ENCODE measurements around the gene SEC63. TPM values are rescaled to one million over a fixed set of nuclear protein-coding genes. Genes with fewer than 3 reads are reported as not detected.
"Not testable (repeated sequence)": the region's sequence is repeated elsewhere in the genome, so short reads cannot be mapped to it uniquely, and the experiment has no call there.

Gene SEC63
- polyA plus RNA-seq (2012; ENCODE audit: low read depth, missing spikeins) = 23.2 TPM

GRCh38 chr6:107957909-107958688 lies at the start of gene SEC63:
Gene SEC63, minus strand, starts transcription at chr6:107958208. Its CDS starts 199 bp downstream, at chr6:107958009.
- FAIRE-seq (peak; percentile 92), DNase-seq (ENCODE audit: insufficient read length, low spot score) (peak; percentile 93)
- no peak for TF ChIP-seq PAX5 (IDR thresholded peaks at IDR 0.05; ENCODE audit: insufficient read depth, low read length, severe bottlenecking)
- TF ChIP-seq POU2F2 (IDR thresholded peaks at IDR 0.05; ENCODE audit: low read depth, low read length) = no peak
- no peak for TF ChIP-seq SPI1 (IDR thresholded peaks at IDR 0.05; ENCODE audit: low read depth, low read length)
- TF ChIP-seq POLR2AphosphoS5 (IDR thresholded peaks at IDR 0.05; ENCODE audit: low read depth, low read length) = peak; percentile 76
- TF ChIP-seq POLR2A (IDR thresholded peaks at IDR 0.05; ENCODE audit: low read depth, low read length) = peak; percentile 84
- peak; percentile 71 for TF ChIP-seq TAF1 (IDR thresholded peaks at IDR 0.05; ENCODE audit: low read depth, low read length)

GRCh38 chr6:108005961-108006360 lies 48.0 kb upstream of the SEC63 start:
- no peak for DNase-seq (ENCODE audit: insufficient read length, low spot score)
- TF ChIP-seq POU2F2 (IDR thresholded peaks at IDR 0.05; ENCODE audit: low read depth, low read length) (no peak), TAF1 (IDR thresholded peaks at IDR 0.05; ENCODE audit: low read depth, low read length) (no peak), SPI1 (IDR thresholded peaks at IDR 0.05; ENCODE audit: low read depth, low read length) (no peak), POLR2A (IDR thresholded peaks at IDR 0.05; ENCODE audit: low read depth, low read length) (no peak), POLR2AphosphoS5 (IDR thresholded peaks at IDR 0.05; ENCODE audit: low read depth, low read length) (no peak), PAX5 (IDR thresholded peaks at IDR 0.05; ENCODE audit: insufficient read depth, low read length, severe bottlenecking) (no peak)
- no peak for FAIRE-seq

- TF ChIP-seq POLR2AphosphoS5 (IDR thresholded peaks at IDR 0.05; ENCODE audit: low read depth, low read length) = no peak
- no peak for TF ChIP-seq POLR2A (IDR thresholded peaks at IDR 0.05; ENCODE audit: low read depth, low read length)
- no peak for TF ChIP-seq PAX5 (IDR thresholded peaks at IDR 0.05; ENCODE audit: insufficient read depth, low read length, severe bottlenecking)
- no peak for TF ChIP-seq SPI1 (IDR thresholded peaks at IDR 0.05; ENCODE audit: low read depth, low read length)
- no peak for TF ChIP-seq TAF1 (IDR thresholded peaks at IDR 0.05; ENCODE audit: low read depth, low read length)
- TF ChIP-seq POU2F2 (IDR thresholded peaks at IDR 0.05; ENCODE audit: low read depth, low read length) = no peak
- FAIRE-seq (no peak), DNase-seq (ENCODE audit: insufficient read length, low spot score) (no peak)
Observed at GRCh38 chr6:108004861-108005260, 46.9 kb upstream of the SEC63 start.

- no peak for DNase-seq (ENCODE audit: insufficient read length, low spot score)
- no peak for FAIRE-seq
- TF ChIP-seq POLR2A (IDR thresholded peaks at IDR 0.05; ENCODE audit: low read depth, low read length) = no peak
- no peak for TF ChIP-seq SPI1 (IDR thresholded peaks at IDR 0.05; ENCODE audit: low read depth, low read length)
- TF ChIP-seq TAF1 (IDR thresholded peaks at IDR 0.05; ENCODE audit: low read depth, low read length) = no peak
- TF ChIP-seq PAX5 (IDR thresholded peaks at IDR 0.05; ENCODE audit: insufficient read depth, low read length, severe bottlenecking) = no peak
- no peak for TF ChIP-seq POLR2AphosphoS5 (IDR thresholded peaks at IDR 0.05; ENCODE audit: low read depth, low read length)
- no peak for TF ChIP-seq POU2F2 (IDR thresholded peaks at IDR 0.05; ENCODE audit: low read depth, low read length)
Observed at GRCh38 chr6:108002365-108003221, 44.6 kb upstream of the SEC63 start.

- TF ChIP-seq POU2F2 (IDR thresholded peaks at IDR 0.05; ENCODE audit: low read depth, low read length) (no peak), PAX5 (IDR thresholded peaks at IDR 0.05; ENCODE audit: insufficient read depth, low read length, severe bottlenecking) (no peak), POLR2A (IDR thresholded peaks at IDR 0.05; ENCODE audit: low read depth, low read length) (no peak)
- no peak for DNase-seq (ENCODE audit: insufficient read length, low spot score)
- FAIRE-seq = no peak
Observed at GRCh38 chr6:108001696-108002231, 43.8 kb upstream of the SEC63 start.

GRCh38 chr6:108000259-108000658 lies 42.3 kb upstream of the SEC63 start:
- FAIRE-seq; DNase-seq (ENCODE audit: insufficient read length, low spot score): not testable (repeated sequence)

GRCh38 chr6:107999341-107999740 lies 41.3 kb upstream of the SEC63 start:
- DNase-seq (ENCODE audit: insufficient read length, low spot score) = no peak
- FAIRE-seq = no peak
- TF ChIP-seq SPI1 (IDR thresholded peaks at IDR 0.05; ENCODE audit: low read depth, low read length) = no peak
- no peak for TF ChIP-seq POLR2A (IDR thresholded peaks at IDR 0.05; ENCODE audit: low read depth, low read length)
- no peak for TF ChIP-seq PAX5 (IDR thresholded peaks at IDR 0.05; ENCODE audit: insufficient read depth, low read length, severe bottlenecking)
- TF ChIP-seq POU2F2 (IDR thresholded peaks at IDR 0.05; ENCODE audit: low read depth, low read length) = no peak
- TF ChIP-seq TAF1 (IDR thresholded peaks at IDR 0.05; ENCODE audit: low read depth, low read length) = no peak
- TF ChIP-seq POLR2AphosphoS5 (IDR thresholded peaks at IDR 0.05; ENCODE audit: low read depth, low read length) = no peak

GRCh38 chr6:107991772-107992550 lies 34.0 kb upstream of the SEC63 start:
- no peak for TF ChIP-seq POLR2A (IDR thresholded peaks at IDR 0.05; ENCODE audit: low read depth, low read length)
- FAIRE-seq (no peak), DNase-seq (ENCODE audit: insufficient read length, low spot score) (no peak)

GRCh38 chr6:107991061-107991460 lies 33.1 kb upstream of the SEC63 start:
- TF ChIP-seq SPI1 (IDR thresholded peaks at IDR 0.05; ENCODE audit: low read depth, low read length) = no peak
- no peak for TF ChIP-seq POU2F2 (IDR thresholded peaks at IDR 0.05; ENCODE audit: low read depth, low read length)
- TF ChIP-seq TAF1 (IDR thresholded peaks at IDR 0.05; ENCODE audit: low read depth, low read length) = no peak
- no peak for TF ChIP-seq PAX5 (IDR thresholded peaks at IDR 0.05; ENCODE audit: insufficient read depth, low read length, severe bottlenecking)
- TF ChIP-seq POLR2AphosphoS5 (IDR thresholded peaks at IDR 0.05; ENCODE audit: low read depth, low read length) = no peak
- no peak for TF ChIP-seq POLR2A (IDR thresholded peaks at IDR 0.05; ENCODE audit: low read depth, low read length)
- FAIRE-seq (no peak), DNase-seq (ENCODE audit: insufficient read length, low spot score) (no peak)

GRCh38 chr6:107990587-107990986 lies 32.6 kb upstream of the SEC63 start:
- not testable (repeated sequence) for DNase-seq (ENCODE audit: insufficient read length, low spot score); FAIRE-seq
